A673 (cell line): ENCODE measurements around the gene LPP. TPM values are rescaled to one million over a fixed set of nuclear protein-coding genes. Genes with fewer than 3 reads are reported as not detected.

ENCODE experiments used
- BruUV-seq: library from RNA; stranded (reverse); fragments of 400-500 nt; replicated peaks from 2 replicates; lab custom pipeline; 2021; lab: Mats Ljungman, UMichigan
- CTCF ChIA-PET: fragments of 300-600 bp; sonication (Branson Sonifier 250); formaldehyde crosslinking; loops from one replicate; lab custom pipeline; 2022; ENCODE audit warnings: antibody characterized with exemption; lab: Charles Lee
- POLR2A ChIA-PET: fragments of 300-600 bp; sonication (Branson Sonifier 250); formaldehyde crosslinking; loops from one replicate; lab custom pipeline; 2022; ENCODE audit warnings: antibody characterized with exemption; ENCODE audit not compliant: low non-redundant PET; lab: Charles Lee
- DNase-seq: peaks from one replicate; pipeline ENCODE4 v3.0.0-alpha.2; 2015; ENCODE audit warnings: low spot score
- H3K27ac ChIP-seq: fragments of 200-600 bp; sonication (generic); 2 replicates; pipeline ENCODE4 v1.5.1; 2016; ENCODE audit warnings: mixed run types, low read depth, mild to moderate bottlenecking, mixed read lengths, antibody characterized with exemption, low read length; ENCODE audit not compliant: poor library complexity, severe bottlenecking
- H3K27me3 ChIP-seq: fragments of 200-600 bp; sonication (generic); replicated peaks from 2 replicates; pipeline ENCODE4 v1.6.1; 2017; ENCODE audit warnings: mixed run types, low read depth, mild to moderate bottlenecking, mixed read lengths, antibody characterized with exemption, low read length; ENCODE audit not compliant: insufficient read depth, poor library complexity
- H3K36me3 ChIP-seq: fragments of 200-600 bp; sonication (generic); 2 replicates; pipeline ENCODE4 v1.6.1; 2016; ENCODE audit warnings: mixed run types, mild to moderate bottlenecking, mixed read lengths, antibody characterized with exemption, low read length; ENCODE audit not compliant: insufficient read depth, poor library complexity, severe bottlenecking
- H3K4me1 ChIP-seq: fragments of 200-600 bp; sonication (generic); 2 replicates; pipeline ENCODE4 v1.6.1; 2017; ENCODE audit warnings: mixed run types, mild to moderate bottlenecking, mixed read lengths, antibody characterized with exemption, low read length; ENCODE audit not compliant: insufficient read depth, poor library complexity, severe bottlenecking
- H3K4me3 ChIP-seq: fragments of 200-600 bp; sonication (generic); 2 replicates; pipeline ENCODE4 v1.5.1; 2016; ENCODE audit warnings: low read depth, mixed run types, mild to moderate bottlenecking, mixed read lengths, low read length; ENCODE audit not compliant: poor library complexity, severe bottlenecking
- H3K9me3 ChIP-seq: fragments of 200-600 bp; sonication (generic); 2 replicates; pipeline ENCODE4 v1.6.1; 2016; ENCODE audit warnings: mixed run types, low read depth, mild to moderate bottlenecking, mixed read lengths, antibody characterized with exemption, low read length; ENCODE audit not compliant: poor library complexity, severe bottlenecking
- EZH2 ChIP-seq: fragments of 200-600 bp; sonication (generic); IDR thresholded peaks from 2 replicates; pipeline ENCODE4 v1.6.1; 2017; ENCODE audit warnings: borderline replicate concordance, low read depth, mild to moderate bottlenecking, mixed read lengths, antibody characterized with exemption, low read length; ENCODE audit not compliant: poor library complexity, severe bottlenecking
- intact Hi-C: fragments of 100-400 bp; cut with micrococcal nuclease; formaldehyde crosslinking; loops from one replicate; pipeline ENCODE4 v1.10.0; 2022; ENCODE audit not compliant: unreplicated experiment
- total RNA-seq: library from RNA; stranded (reverse); gene quantifications from 2 replicates; pipeline ENCODE4 v1.2.3, GENCODE V29; 2021
- TF ChIP-seq, protein P1 (sequence below): fragments of 300-800, 200-600 bp; sonication (generic); conservative IDR thresholded peaks from 2 replicates; pipeline ENCODE4 v1.5.1; 2017; ENCODE audit warnings: low read depth, mild to moderate bottlenecking, antibody characterized with exemption, low read length, moderate library complexity, mixed read lengths

Gene LPP
- total RNA-seq, 1 experiment from 2014 or later, result 39.7 TPM

DNA sequence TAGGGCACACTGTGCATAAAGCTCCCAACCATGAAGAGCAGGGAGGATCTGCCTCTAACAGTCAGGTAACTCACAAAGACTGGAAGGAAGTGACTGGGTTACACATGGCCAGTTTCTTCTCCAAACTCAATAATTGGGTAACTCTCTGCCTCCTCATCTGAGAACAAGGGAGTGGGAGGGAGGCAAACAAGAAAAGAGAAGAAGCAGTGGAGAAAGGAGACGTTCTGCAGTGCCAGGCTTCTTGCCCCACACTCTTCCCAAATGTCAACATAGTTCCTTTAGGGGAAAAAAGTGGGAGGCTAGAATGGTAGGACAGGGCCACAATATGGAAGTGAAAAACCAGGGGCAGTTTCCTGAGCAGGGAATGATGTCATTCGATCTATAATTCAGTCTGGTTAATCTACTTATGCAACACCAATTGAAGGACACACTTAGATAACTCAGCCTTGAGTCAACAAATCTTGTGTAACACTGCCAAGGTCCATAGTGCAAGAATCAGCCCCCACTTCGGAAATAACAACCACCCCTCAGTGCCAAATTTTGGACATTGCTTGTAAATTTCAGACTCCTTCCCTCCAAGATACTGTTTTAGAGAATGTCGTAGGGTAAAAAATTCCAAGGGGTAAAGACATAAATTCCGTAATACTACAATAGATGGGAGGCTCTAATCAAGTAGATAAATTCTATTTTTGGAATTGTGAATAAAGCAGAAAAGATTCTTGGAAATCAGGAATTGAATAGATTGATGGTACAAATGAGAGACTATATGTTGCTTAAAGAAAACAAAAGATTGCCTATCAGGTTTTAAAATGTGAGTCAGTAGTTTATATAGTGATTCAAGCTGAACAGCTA lies 143.0 kb downstream of the LPP start:
- H3K27me3 ChIP-seq, result no peaks in the 10 kb centered on the region
- no peaks in the 10 kb centered on the region for H3K36me3 ChIP-seq
- POLR2A ChIA-PET, result interaction anchor here (0.5 kb wide), 1 partner anchor 34 kb away, joined by 3 read pairs; no protein-coding TSS in a partner anchor
- H3K9me3 ChIP-seq, result no peaks in the 10 kb centered on the region
- H3K4me3 ChIP-seq, result no peak overlapping the region
- peak; percentile 48 for DNase-seq
- intact Hi-C loops, result no loop called here
- H3K4me1 ChIP-seq, result peaks cover 16% of the 10 kb centered on the region
- CTCF ChIA-PET, result no interaction called here
- TF ChIP-seq EZH2, result no peak
- TF ChIP-seq, protein P1, sequence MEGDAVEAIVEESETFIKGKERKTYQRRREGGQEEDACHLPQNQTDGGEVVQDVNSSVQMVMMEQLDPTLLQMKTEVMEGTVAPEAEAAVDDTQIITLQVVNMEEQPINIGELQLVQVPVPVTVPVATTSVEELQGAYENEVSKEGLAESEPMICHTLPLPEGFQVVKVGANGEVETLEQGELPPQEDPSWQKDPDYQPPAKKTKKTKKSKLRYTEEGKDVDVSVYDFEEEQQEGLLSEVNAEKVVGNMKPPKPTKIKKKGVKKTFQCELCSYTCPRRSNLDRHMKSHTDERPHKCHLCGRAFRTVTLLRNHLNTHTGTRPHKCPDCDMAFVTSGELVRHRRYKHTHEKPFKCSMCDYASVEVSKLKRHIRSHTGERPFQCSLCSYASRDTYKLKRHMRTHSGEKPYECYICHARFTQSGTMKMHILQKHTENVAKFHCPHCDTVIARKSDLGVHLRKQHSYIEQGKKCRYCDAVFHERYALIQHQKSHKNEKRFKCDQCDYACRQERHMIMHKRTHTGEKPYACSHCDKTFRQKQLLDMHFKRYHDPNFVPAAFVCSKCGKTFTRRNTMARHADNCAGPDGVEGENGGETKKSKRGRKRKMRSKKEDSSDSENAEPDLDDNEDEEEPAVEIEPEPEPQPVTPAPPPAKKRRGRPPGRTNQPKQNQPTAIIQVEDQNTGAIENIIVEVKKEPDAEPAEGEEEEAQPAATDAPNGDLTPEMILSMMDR, result no peak
- BruUV-seq, result no TSS peak
- no peak overlapping the region for H3K27ac ChIP-seq

DNA sequence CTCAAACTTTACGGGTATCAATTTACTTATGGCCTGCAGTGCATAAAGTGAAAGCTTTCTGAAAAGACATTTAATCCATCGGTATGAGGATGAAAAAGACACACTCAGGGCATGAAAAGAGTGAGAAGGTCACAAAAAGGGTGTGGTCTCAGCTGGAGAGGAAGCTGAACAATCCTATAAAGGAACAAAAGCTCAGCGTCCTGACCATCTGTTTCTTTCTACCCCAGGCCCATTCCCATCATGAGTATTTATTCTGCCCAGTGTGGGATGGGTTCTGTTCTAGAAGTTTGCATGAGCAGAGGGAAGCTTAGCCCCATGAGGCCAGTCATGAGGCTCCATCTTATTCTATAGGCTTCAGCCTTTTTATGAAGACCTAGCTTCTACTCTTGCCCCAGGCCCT lies 144.6 kb downstream of the LPP start:
- H3K4me1 ChIP-seq, result peaks cover 16% of the 10 kb centered on the region
- H3K36me3 ChIP-seq, result no peaks in the 10 kb centered on the region
- DNase-seq, result no peak
- ChIA-PET CTCF (no interaction called here), POLR2A (interaction anchor here (0.6 kb wide), 2 partner anchors 55 to 71 kb away, joined by 3 to 4 read pairs; no protein-coding TSS in a partner anchor)
- H3K27me3 ChIP-seq, result no peaks in the 10 kb centered on the region
- H3K27ac ChIP-seq, result no peak overlapping the region
- BruUV-seq, result no TSS peak
- no peak overlapping the region for H3K4me3 ChIP-seq
- TF ChIP-seq EZH2, result no peak
- TF ChIP-seq, protein P1, result no peak
- no peaks in the 10 kb centered on the region for H3K9me3 ChIP-seq
- intact Hi-C loops, result no loop called here

DNA sequence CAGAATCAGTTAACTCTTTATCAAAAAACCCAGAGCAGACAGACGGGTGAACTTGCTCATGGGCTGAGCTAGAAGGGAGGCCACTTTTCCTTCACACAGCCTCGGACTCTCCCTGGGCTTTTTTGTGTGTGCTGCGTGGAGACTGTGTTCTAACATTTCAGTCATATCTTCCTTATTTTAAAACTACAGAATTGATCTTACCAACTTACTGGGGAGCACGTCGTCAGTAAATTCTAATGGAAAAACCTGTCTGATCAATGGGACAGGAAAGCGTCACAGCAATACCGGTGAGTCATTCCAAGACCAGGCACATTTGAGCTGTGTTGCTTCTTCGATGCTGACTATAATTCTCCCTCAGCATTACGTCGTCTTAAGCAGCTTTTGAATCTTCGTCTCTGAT lies 145.1 kb downstream of the LPP start:
- POLR2A ChIA-PET, result interaction anchor here (0.6 kb wide), 1 partner anchor 55 kb away, joined by 4 read pairs; no protein-coding TSS in a partner anchor
- H3K27ac ChIP-seq, result no peak overlapping the region
- no TSS peak for BruUV-seq

More for the DNA sequence above, 145.1 kb downstream of the LPP start:
- Histone ChIP-seq H3K36me3 (no peaks in the 10 kb centered on the region), H3K4me1 (peaks cover 18% of the 10 kb centered on the region), H3K4me3 (no peak overlapping the region), H3K27me3 (no peaks in the 10 kb centered on the region), H3K9me3 (no peaks in the 10 kb centered on the region)
- intact Hi-C loops, result no loop called here
- TF ChIP-seq, protein P1, result no peak
- TF ChIP-seq EZH2, result no peak
- CTCF ChIA-PET, result no interaction called here
- no peak for DNase-seq
